A673 (cell line): ENCODE measurements around the gene CNIH1.

Experiments
- CTCF ChIP-seq: fragments of 300-800, 200-600 bp; sonication (generic); conservative IDR thresholded peaks from 2 replicates; pipeline ENCODE4 v1.5.1; 2017; ENCODE audit warnings: low read depth, mild to moderate bottlenecking, antibody characterized with exemption, low read length, moderate library complexity, mixed read lengths
- EZH2 ChIP-seq: fragments of 200-600 bp; sonication (generic); IDR thresholded peaks from 2 replicates; pipeline ENCODE4 v1.6.1; 2017; ENCODE audit warnings: borderline replicate concordance, low read depth, mild to moderate bottlenecking, mixed read lengths, antibody characterized with exemption, low read length; ENCODE audit not compliant: poor library complexity, severe bottlenecking

GRCh38 chr14:54451121-54451601 is 10.0 kb upstream of the CNIH1 start:
- TF ChIP-seq CTCF (no peak), EZH2 (no peak)
